K562 (cell line): Measurements from ENCODE around the gene ADD1. TPM values are rescaled to one million over a fixed set of nuclear protein-coding genes. Genes with fewer than 3 reads are reported as not detected.

Source experiments
- ATF3 ChIP-seq, 2 experiments: fragments of 450-650 bp in 1 of 2; sonication (generic) in 1 of 2; formaldehyde crosslinking in 1 of 2; IDR thresholded peaks in 1 of 2; conservative IDR thresholded peaks in 1 of 2; 2 replicates each; pipeline versions ENCODE4 v1.6.1 to v1.8.1; 2016 to 2023; ENCODE audit warnings: mild to moderate bottlenecking in 2 of 2, moderate library complexity in 2 of 2, inconsistent platforms in 1 of 2, missing genetic modification reagents in 1 of 2
- CREB3 ChIP-seq: fragments of 450-650 bp; conservative IDR thresholded peaks from 2 replicates; pipeline ENCODE4 v1.6.1; 2016; ENCODE audit warnings: missing genetic modification characterization, low read depth, mild to moderate bottlenecking, missing compliant biosample characterization, moderate library complexity
- DPF2 ChIP-seq: fragments of 450-650 bp; IDR thresholded peaks from 2 replicates; pipeline ENCODE4 v1.6.1; 2016
- EGR1 ChIP-seq: fragments of 450-650 bp; conservative IDR thresholded peaks from 2 replicates; pipeline ENCODE4 v1.6.1; 2017; ENCODE audit warnings: mild to moderate bottlenecking
- ESRRA ChIP-seq: fragments of 450-650 bp; IDR thresholded peaks from 2 replicates; pipeline ENCODE4 v1.6.1; 2014; ENCODE audit warnings: low read depth, mild to moderate bottlenecking, moderate library complexity, borderline replicate concordance
- HNRNPH1 ChIP-seq: fragments of 200-400 bp; formaldehyde crosslinking; optimal IDR thresholded peaks from 2 replicates; pipeline ENCODE3; 2017; ENCODE audit warnings: low read depth, mild to moderate bottlenecking, low read length, moderate library complexity
- MTA1 ChIP-seq: fragments of 450-650 bp; IDR thresholded peaks from 2 replicates; pipeline ENCODE4 v1.6.1; 2017; ENCODE audit warnings: borderline replicate concordance
- MYNN ChIP-seq, 2 experiments: sonication (generic); formaldehyde crosslinking in 1 of 2; IDR thresholded peaks; 2 replicates each; pipeline versions ENCODE4 v1.5.0 to v1.6.1; 2016 to 2020; ENCODE audit warnings: antibody characterized with exemption in 1 of 2, missing genetic modification reagents in 1 of 2
- PRDM10 ChIP-seq: fragments of 450-650 bp; IDR thresholded peaks from 2 replicates; pipeline ENCODE4 v1.6.1; 2018; ENCODE audit not compliant: partially characterized antibody
- RBM14 ChIP-seq: fragments of 200-400 bp; formaldehyde crosslinking; IDR thresholded peaks from 2 replicates; pipeline ENCODE4 v1.6.1; 2018; ENCODE audit warnings: low read depth, mild to moderate bottlenecking, low read length, moderate library complexity, borderline replicate concordance; ENCODE audit not compliant: insufficient read depth
- RBM17 ChIP-seq: fragments of 200-400 bp; formaldehyde crosslinking; IDR thresholded peaks from 2 replicates; pipeline ENCODE4 v1.6.1; 2017; ENCODE audit warnings: low read depth, mild to moderate bottlenecking, low read length, borderline replicate concordance
- VEZF1 ChIP-seq: fragments of 200-800 bp; sonication (Bioruptor generic); IDR thresholded peaks from 2 replicates; pipeline ENCODE4 v1.6.1; 2017; ENCODE audit warnings: missing genetic modification characterization, missing compliant biosample characterization
- ZFP1 ChIP-seq: fragments of 450-650 bp; formaldehyde crosslinking; IDR thresholded peaks from 2 replicates; pipeline ENCODE4 v1.4.0; 2020; ENCODE audit warnings: mild to moderate bottlenecking, mixed read lengths
- ZNF143 ChIP-seq: sonication (generic); formaldehyde crosslinking; IDR thresholded peaks from 2 replicates; pipeline ENCODE4 v1.9.0; 2022; ENCODE audit warnings: mild to moderate bottlenecking, missing genetic modification reagents
- ZNF57 ChIP-seq: fragments of 450-650 bp; formaldehyde crosslinking; IDR thresholded peaks from 2 replicates; pipeline ENCODE4 v1.4.0; 2020; ENCODE audit warnings: mild to moderate bottlenecking, moderate library complexity
- ZNF717 ChIP-seq: fragments of 250-450 bp; sonication (Bioruptor Pico); IDR thresholded peaks from 2 replicates; pipeline ENCODE4 v1.5.0; 2021
- polyA plus RNA-seq, 8 experiments: library from polyadenylated mRNA; depleted of rRNA in 4 of 8; stranded (reverse) in 5 of 8; unstranded in 3 of 8; fragments of >200 nt; fragmentation: Nextera tagmentation in 2 of 8; fragmentation: Illumina TruSeq in 1 of 8; extraction: Ambion mirVana in 2 of 8; extraction: Trizol in 1 of 8; gene quantifications; 2 replicates each; pipeline versions ENCODE4 v1.2.1 to v1.2.3, GENCODE V29; 2011 to 2014; ENCODE audit warnings: inconsistent platforms in 1 of 8, missing spikeins in 1 of 8
- total RNA-seq, 7 experiments: library from RNA; depleted of rRNA in 6 of 7; stranded (reverse); fragments of >200 nt in 6 of 7; fragmentation: Illumina TruSeq in 2 of 7; extraction: Trizol in 2 of 7; gene quantifications; 2 replicates each; pipeline versions ENCODE4 v1.2.1 to v1.2.3, GENCODE V29; 2011 to 2021; ENCODE audit warnings: low replicate concordance in 1 of 7

Gene ADD1
- total and polyA plus RNA-seq, 9 of the 15 experiments (the other 6 are each of a cell fraction or from before 2014, with no cell fraction given) = 17.5 to 153 (median 74.0) TPM

- TF ChIP-seq HNRNPH1 (no peak), ATF3 (IDR thresholded peaks at IDR 0.05) (no peak), ATF3 (CRISPR knock-in tag; conservative IDR thresholded peaks at IDR 0.05) (no peak), RBM17 (no peak), EGR1 (0 out of 2 replicates have a peak, but pooled peaks have one; percentile 18), MTA1 (no peak), ZNF717 (no peak), MYNN (IDR thresholded peaks at IDR 0.05) (no peak), MYNN (CRISPR knock-in tag; IDR thresholded peaks at IDR 0.05) (no peak), ZNF57 (no peak), RBM14 (no peak), VEZF1 (CRISPR knock-in tag) (no peak), ZNF143 (CRISPR knock-in tag) (no peak; the same call in 1 of the 2 replicates), CREB3 (tag) (no peak), DPF2 (no peak), ZFP1 (CRISPR knock-in tag) (no peak), ESRRA (no peak), PRDM10 (peak; percentile 26)
Observed at GRCh38 chr4:2934813-2935761, 91.4 kb downstream of the ADD1 start (continued).
